ENCODE measurements around the gene R3HDM2. TPM values are rescaled to one million over a fixed set of nuclear protein-coding genes. Genes with fewer than 3 reads are reported as not detected.
"Not testable (repeated sequence)": the region's sequence is repeated elsewhere in the genome, so short reads cannot be mapped to it uniquely, and the experiment has no call there.

Gene R3HDM2
- total RNA-seq, 4 donors from 2014 or later, result 30.7 to 40.8 (median 35.5) TPM

GRCh38 chr12:57404966-57405640 is 25.7 kb downstream of the R3HDM2 start:
- intact Hi-C loops (cut with DNase I), result no loop called here
- DNase-seq, result no peak
- no peaks in the 10 kb centered on the region for H3K27me3 ChIP-seq
- no peak overlapping the region for H3K27ac ChIP-seq
- H3K4me1 ChIP-seq, result peaks cover 0 to 7% of the 10 kb centered on the region in 2 donors
- no peak overlapping the region for H3K4me3 ChIP-seq (replicated peaks in 1 of 3)
- H3K9me3 ChIP-seq, result no peaks in the 10 kb centered on the region
- H3K36me3 ChIP-seq, result no peaks in the 10 kb centered on the region
- WGBS, 2 donors, result 95 to 96% methylated on average over 5 of the region's 5 CpGs
- TF ChIP-seq CTCF (IDR thresholded peaks at IDR 0.05), result no peak
- no peak for TF ChIP-seq POLR2A (IDR thresholded peaks at IDR 0.05)

GRCh38 chr12:57402156-57402555 is 28.7 kb downstream of the R3HDM2 start:
- H3K4me3 ChIP-seq (replicated peaks in 1 of 3); DNase-seq; H3K4me1 ChIP-seq; H3K36me3 ChIP-seq; H3K9me3 ChIP-seq; H3K27ac ChIP-seq; intact Hi-C loops (cut with DNase I); H3K27me3 ChIP-seq: not testable (repeated sequence)
- WGBS, 2 donors, result 93 to 95% methylated on average over 4 of the region's 4 CpGs

- peak; percentile 3 to 27 for DNase-seq
- H3K27ac ChIP-seq, result no peak overlapping the region
- WGBS, 2 donors, result 30 to 31% methylated on average over 5 of the region's 5 CpGs
- no peaks in the 10 kb centered on the region for H3K27me3 ChIP-seq
- H3K4me1 ChIP-seq, result peaks cover 0 to 9% of the 10 kb centered on the region in 2 donors
- intact Hi-C loops (cut with DNase I), result no loop called here
- H3K4me3 ChIP-seq (replicated peaks in 1 of 3), result no peak overlapping the region
- TF ChIP-seq CTCF (IDR thresholded peaks at IDR 0.05), result no peak
- no peak for TF ChIP-seq POLR2A (IDR thresholded peaks at IDR 0.05)
- H3K9me3 ChIP-seq, result no peaks in the 10 kb centered on the region
- H3K36me3 ChIP-seq, result no peaks in the 10 kb centered on the region
These were observed 29.7 kb downstream of the R3HDM2 start for GRCh38 chr12:57401165-57401564.

- DNase-seq; H3K9me3 ChIP-seq; H3K36me3 ChIP-seq; H3K4me3 ChIP-seq (replicated peaks in 1 of 3); H3K27ac ChIP-seq; H3K27me3 ChIP-seq; H3K4me1 ChIP-seq; intact Hi-C loops (cut with DNase I): not testable (repeated sequence)
- 97% methylated on average over 7 of the region's 7 CpGs for WGBS, 2 donors
These were observed 31.0 kb downstream of the R3HDM2 start for GRCh38 chr12:57399718-57400463.

GRCh38 chr12:57397441-57397840 is 33.4 kb downstream of the R3HDM2 start:
- Histone ChIP-seq H3K27me3 (no peaks in the 10 kb centered on the region), H3K36me3 (peaks cover 0 to 12% of the 10 kb centered on the region in 2 donors), H3K27ac (no peak overlapping the region), H3K4me3 (replicated peaks in 1 of 3) (no peak overlapping the region), H3K9me3 (no peaks in the 10 kb centered on the region), H3K4me1 (peaks cover 0 to 9% of the 10 kb centered on the region in 2 donors)
- WGBS, 2 donors, result 89 to 91% methylated on average over 2 of the region's 2 CpGs
- no peak for DNase-seq
- intact Hi-C loops (cut with DNase I), result no loop called here
- TF ChIP-seq CTCF (IDR thresholded peaks at IDR 0.05), result no peak
- TF ChIP-seq POLR2A (IDR thresholded peaks at IDR 0.05), result no peak

- Histone ChIP-seq H3K9me3 (no peaks in the 10 kb centered on the region), H3K4me1 (peaks cover 2 to 3% of the 10 kb centered on the region in 2 donors), H3K36me3 (peaks cover 3 to 12% of the 10 kb centered on the region in 2 donors), H3K27ac (no peak overlapping the region), H3K27me3 (no peaks in the 10 kb centered on the region), H3K4me3 (replicated peaks in 1 of 3) (no peak overlapping the region)
- no peak for DNase-seq
- intact Hi-C loops (cut with DNase I), result no loop called here
- TF ChIP-seq POLR2A (IDR thresholded peaks at IDR 0.05) (no peak), CTCF (IDR thresholded peaks at IDR 0.05) (no peak)
- 95 to 97% methylated on average over 18 of the region's 18 CpGs for WGBS, 2 donors
These were observed 35.7 kb downstream of the R3HDM2 start for GRCh38 chr12:57395121-57395520.
